HepG2 (cell line): ENCODE results near the gene TDG. TPM values are rescaled to one million over a fixed set of nuclear protein-coding genes. Genes with fewer than 3 reads are reported as not detected.

Source experiments
- CREM ChIP-seq, 2 experiments: sonication (generic) in 1 of 2; formaldehyde crosslinking in 1 of 2; IDR thresholded peaks; 2 replicates each; pipeline versions ENCODE4 v1.4.0 to v1.6.1; 2016 to 2020; ENCODE audit warnings: antibody characterized with exemption in 1 of 2, mild to moderate bottlenecking in 1 of 2, missing genetic modification reagents in 1 of 2
- HDAC6 ChIP-seq: fragments of 200-600 bp; sonication (generic); IDR thresholded peaks from 2 replicates; pipeline ENCODE4 v1.7.0; 2017; ENCODE audit warnings: mild to moderate bottlenecking, antibody characterized with exemption, low read length, low read depth
- KDM2A ChIP-seq: sonication (generic); formaldehyde crosslinking; IDR thresholded peaks from 2 replicates; pipeline ENCODE4 v1.4.0; 2020; ENCODE audit warnings: low read depth, missing genetic modification reagents, borderline replicate concordance
- RFX1 ChIP-seq: fragments of 450-650 bp; IDR thresholded peaks from 2 replicates; pipeline ENCODE4 v1.6.1; 2017
- TAF15 ChIP-seq: fragments of 200-400 bp; formaldehyde crosslinking; IDR thresholded peaks from one replicate; pipeline ENCODE4 v1.6.1; 2018; ENCODE audit warnings: mild to moderate bottlenecking, low read depth, low read length; ENCODE audit not compliant: poor library complexity, severe bottlenecking
- ZMAT3 ChIP-seq: sonication (generic); formaldehyde crosslinking; conservative IDR thresholded peaks from 2 replicates; pipeline ENCODE4 v1.7.0; 2021; ENCODE audit warnings: missing genetic modification reagents
- ZNF138 ChIP-seq: sonication (generic); formaldehyde crosslinking; IDR thresholded peaks from 2 replicates; pipeline ENCODE4 v1.5.0; 2020; ENCODE audit warnings: mild to moderate bottlenecking, low read depth, missing genetic modification reagents
- ZNF329 ChIP-seq: sonication (generic); formaldehyde crosslinking; IDR thresholded peaks from 2 replicates; pipeline ENCODE4 v1.9.0; 2021; ENCODE audit warnings: low read depth, mild to moderate bottlenecking, missing genetic modification reagents
- ZNF354B ChIP-seq: sonication (generic); formaldehyde crosslinking; IDR thresholded peaks from 2 replicates; pipeline ENCODE4 v1.8.0; 2022; ENCODE audit warnings: mild to moderate bottlenecking, missing genetic modification reagents
- ZNF549 ChIP-seq: sonication (generic); formaldehyde crosslinking; IDR thresholded peaks from 2 replicates; pipeline ENCODE4 v1.5.0; 2020; ENCODE audit warnings: missing genetic modification reagents
- ZNF746 ChIP-seq: sonication (generic); formaldehyde crosslinking; IDR thresholded peaks from 2 replicates; pipeline ENCODE4 v1.8.0; 2022; ENCODE audit warnings: mild to moderate bottlenecking, missing genetic modification reagents
- ZNF766 ChIP-seq: sonication (generic); formaldehyde crosslinking; IDR thresholded peaks from 2 replicates; pipeline ENCODE4 v1.5.0; 2020; ENCODE audit warnings: missing genetic modification reagents, borderline replicate concordance
- polyA plus RNA-seq, 8 experiments: library from polyadenylated mRNA; depleted of rRNA in 3 of 8; stranded (reverse) in 7 of 8; unstranded in 1 of 8; fragments of >200 nt; fragmentation: Illumina TruSeq in 4 of 8; extraction: Trizol in 4 of 8; gene quantifications; 2 replicates each; pipeline versions ENCODE4 v1.2.1 to v1.2.3, GENCODE V29; 2011 to 2016; ENCODE audit warnings: low read depth in 4 of 8, missing spikeins in 1 of 8, mixed read lengths in 1 of 8; ENCODE audit not compliant: insufficient read depth in 1 of 8
- total RNA-seq, 5 experiments: library from RNA; depleted of rRNA; stranded (reverse); fragments of >200 nt; fragmentation: Illumina TruSeq; extraction: Trizol; gene quantifications; 2 replicates each; pipeline ENCODE4 v1.2.3, GENCODE V29; 2016; ENCODE audit warnings: low read depth in 1 of 5
- TF ChIP-seq, protein P1 (sequence below): sonication (generic); formaldehyde crosslinking; IDR thresholded peaks from 2 replicates; pipeline ENCODE4 v1.4.0; 2020; ENCODE audit warnings: missing genetic modification reagents; ENCODE audit errors: not compliant biosample characterization
- TF ChIP-seq, protein P2 (sequence below): IDR thresholded peaks from 2 replicates; pipeline ENCODE4 v1.6.1; 2016; ENCODE audit warnings: mild to moderate bottlenecking
- TF ChIP-seq, protein P3 (sequence below): sonication (generic); formaldehyde crosslinking; IDR thresholded peaks from 2 replicates; pipeline ENCODE4 v1.9.0; 2021; ENCODE audit warnings: missing genetic modification reagents, borderline replicate concordance
- TF ChIP-seq, protein P4 (sequence below), 2 experiments: sonication (generic) in 1 of 2; formaldehyde crosslinking in 1 of 2; IDR thresholded peaks; 2 replicates each; pipeline versions ENCODE4 v1.4.0 to v1.6.1; 2018 to 2020; ENCODE audit warnings: missing genetic modification reagents in 2 of 2, borderline replicate concordance in 1 of 2, low read depth in 1 of 2, mild to moderate bottlenecking in 1 of 2, missing biosample characterization in 1 of 2
- TF ChIP-seq, protein P5 (sequence below): sonication (generic); formaldehyde crosslinking; IDR thresholded peaks from 2 replicates; pipeline ENCODE4 v1.5.0; 2020; ENCODE audit warnings: mild to moderate bottlenecking, missing genetic modification reagents, borderline replicate concordance

The TDG gene
- total and polyA plus RNA-seq, 2 of the 13 experiments (the other 11 are each of a cell fraction or from before 2014, with no cell fraction given): 14.2 to 19.5 TPM

DNA sequence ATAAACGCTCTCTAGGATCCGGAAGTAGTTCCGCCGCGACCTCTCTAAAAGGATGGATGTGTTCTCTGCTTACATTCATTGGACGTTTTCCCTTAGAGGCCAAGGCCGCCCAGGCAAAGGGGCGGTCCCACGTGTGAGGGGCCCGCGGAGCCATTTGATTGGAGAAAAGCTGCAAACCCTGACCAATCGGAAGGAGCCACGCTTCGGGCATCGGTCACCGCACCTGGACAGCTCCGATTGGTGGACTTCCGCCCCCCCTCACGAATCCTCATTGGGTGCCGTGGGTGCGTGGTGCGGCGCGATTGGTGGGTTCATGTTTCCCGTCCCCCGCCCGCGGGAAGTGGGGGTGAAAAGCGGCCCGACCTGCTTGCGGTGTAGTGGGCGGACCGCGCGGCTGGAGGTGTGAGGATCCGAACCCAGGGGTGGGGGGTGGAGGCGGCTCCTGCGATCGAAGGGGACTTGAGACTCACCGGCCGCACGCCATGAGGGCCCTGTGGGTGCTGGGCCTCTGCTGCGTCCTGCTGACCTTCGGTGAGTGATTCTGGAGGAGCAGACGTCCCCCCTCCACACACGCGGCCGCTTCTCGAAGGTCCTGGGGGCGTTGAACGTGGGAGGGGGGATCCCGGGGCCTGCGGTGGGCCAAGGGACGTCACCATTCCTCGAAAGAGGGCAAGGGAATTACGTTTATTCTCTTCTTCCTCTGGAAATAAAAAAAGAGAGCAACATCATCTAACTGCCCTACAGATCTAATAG, 35.5 kb upstream of the TDG start, which contains the start of gene HSP90B1 (continued):
- TF ChIP-seq TAF15: no peak
- TF ChIP-seq, protein P1, sequence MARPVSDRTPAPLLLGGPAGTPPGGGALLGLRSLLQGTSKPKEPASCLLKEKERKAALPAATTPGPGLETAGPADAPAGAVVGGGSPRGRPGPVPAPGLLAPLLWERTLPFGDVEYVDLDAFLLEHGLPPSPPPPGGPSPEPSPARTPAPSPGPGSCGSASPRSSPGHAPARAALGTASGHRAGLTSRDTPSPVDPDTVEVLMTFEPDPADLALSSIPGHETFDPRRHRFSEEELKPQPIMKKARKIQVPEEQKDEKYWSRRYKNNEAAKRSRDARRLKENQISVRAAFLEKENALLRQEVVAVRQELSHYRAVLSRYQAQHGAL (CRISPR knock-in tag): no peak
- no peak; the same call in 1 of the 2 replicates for TF ChIP-seq ZMAT3 (CRISPR knock-in tag)
- 0 out of 2 replicates have a peak, but pooled peaks have one; percentile 55 for TF ChIP-seq ZNF354B (CRISPR knock-in tag)
- TF ChIP-seq RFX1: no peak
- no peak for TF ChIP-seq ZNF549 (CRISPR knock-in tag)
- TF ChIP-seq HDAC6: no peak
- no peak for TF ChIP-seq ZNF766 (CRISPR knock-in tag)
- TF ChIP-seq, protein P2, sequence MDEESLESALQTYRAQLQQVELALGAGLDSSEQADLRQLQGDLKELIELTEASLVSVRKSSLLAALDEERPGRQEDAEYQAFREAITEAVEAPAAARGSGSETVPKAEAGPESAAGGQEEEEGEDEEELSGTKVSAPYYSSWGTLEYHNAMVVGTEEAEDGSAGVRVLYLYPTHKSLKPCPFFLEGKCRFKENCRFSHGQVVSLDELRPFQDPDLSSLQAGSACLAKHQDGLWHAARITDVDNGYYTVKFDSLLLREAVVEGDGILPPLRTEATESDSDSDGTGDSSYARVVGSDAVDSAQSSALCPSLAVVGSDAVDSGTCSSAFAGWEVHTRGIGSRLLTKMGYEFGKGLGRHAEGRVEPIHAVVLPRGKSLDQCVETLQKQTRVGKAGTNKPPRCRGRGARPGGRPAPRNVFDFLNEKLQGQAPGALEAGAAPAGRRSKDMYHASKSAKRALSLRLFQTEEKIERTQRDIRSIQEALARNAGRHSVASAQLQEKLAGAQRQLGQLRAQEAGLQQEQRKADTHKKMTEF (CRISPR knock-in tag): peak; percentile 79; the same call in 1 of the 2 replicates
- TF ChIP-seq ZNF138 (CRISPR knock-in tag): 0 out of 2 replicates have a peak, but pooled peaks have one; percentile 31
- TF ChIP-seq CREM (IDR thresholded peaks at IDR 0.05): peak; percentile 52; the same call in 1 of the 2 replicates
- no peak for TF ChIP-seq CREM (CRISPR knock-in tag; IDR thresholded peaks at IDR 0.05)
- TF ChIP-seq, protein P3, sequence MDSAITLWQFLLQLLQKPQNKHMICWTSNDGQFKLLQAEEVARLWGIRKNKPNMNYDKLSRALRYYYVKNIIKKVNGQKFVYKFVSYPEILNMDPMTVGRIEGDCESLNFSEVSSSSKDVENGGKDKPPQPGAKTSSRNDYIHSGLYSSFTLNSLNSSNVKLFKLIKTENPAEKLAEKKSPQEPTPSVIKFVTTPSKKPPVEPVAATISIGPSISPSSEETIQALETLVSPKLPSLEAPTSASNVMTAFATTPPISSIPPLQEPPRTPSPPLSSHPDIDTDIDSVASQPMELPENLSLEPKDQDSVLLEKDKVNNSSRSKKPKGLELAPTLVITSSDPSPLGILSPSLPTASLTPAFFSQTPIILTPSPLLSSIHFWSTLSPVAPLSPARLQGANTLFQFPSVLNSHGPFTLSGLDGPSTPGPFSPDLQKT (CRISPR knock-in tag): no peak
- no peak; the same call in 1 of the 2 replicates for TF ChIP-seq KDM2A (CRISPR knock-in tag)
- TF ChIP-seq, protein P4, sequence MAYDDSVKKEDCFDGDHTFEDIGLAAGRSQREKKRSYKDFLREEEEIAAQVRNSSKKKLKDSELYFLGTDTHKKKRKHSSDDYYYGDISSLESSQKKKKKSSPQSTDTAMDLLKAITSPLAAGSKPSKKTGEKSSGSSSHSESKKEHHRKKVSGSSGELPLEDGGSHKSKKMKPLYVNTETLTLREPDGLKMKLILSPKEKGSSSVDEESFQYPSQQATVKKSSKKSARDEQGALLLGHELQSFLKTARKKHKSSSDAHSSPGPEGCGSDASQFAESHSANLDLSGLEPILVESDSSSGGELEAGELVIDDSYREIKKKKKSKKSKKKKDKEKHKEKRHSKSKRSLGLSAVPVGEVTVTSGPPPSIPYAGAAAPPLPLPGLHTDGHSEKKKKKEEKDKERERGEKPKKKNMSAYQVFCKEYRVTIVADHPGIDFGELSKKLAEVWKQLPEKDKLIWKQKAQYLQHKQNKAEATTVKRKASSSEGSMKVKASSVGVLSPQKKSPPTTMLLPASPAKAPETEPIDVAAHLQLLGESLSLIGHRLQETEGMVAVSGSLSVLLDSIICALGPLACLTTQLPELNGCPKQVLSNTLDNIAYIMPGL (CRISPR knock-in tag; IDR thresholded peaks at IDR 0.05; ENCODE audit: borderline replicate concordance in 1 of 2, low read depth in 1 of 2): peak; percentile 56 to 64; a peak in 2 of 4 replicates
- peak; percentile 79 for TF ChIP-seq ZNF329 (CRISPR knock-in tag)
- peak; percentile 69; the same call in 1 of the 2 replicates for TF ChIP-seq ZNF746 (CRISPR knock-in tag)
- TF ChIP-seq, protein P5, sequence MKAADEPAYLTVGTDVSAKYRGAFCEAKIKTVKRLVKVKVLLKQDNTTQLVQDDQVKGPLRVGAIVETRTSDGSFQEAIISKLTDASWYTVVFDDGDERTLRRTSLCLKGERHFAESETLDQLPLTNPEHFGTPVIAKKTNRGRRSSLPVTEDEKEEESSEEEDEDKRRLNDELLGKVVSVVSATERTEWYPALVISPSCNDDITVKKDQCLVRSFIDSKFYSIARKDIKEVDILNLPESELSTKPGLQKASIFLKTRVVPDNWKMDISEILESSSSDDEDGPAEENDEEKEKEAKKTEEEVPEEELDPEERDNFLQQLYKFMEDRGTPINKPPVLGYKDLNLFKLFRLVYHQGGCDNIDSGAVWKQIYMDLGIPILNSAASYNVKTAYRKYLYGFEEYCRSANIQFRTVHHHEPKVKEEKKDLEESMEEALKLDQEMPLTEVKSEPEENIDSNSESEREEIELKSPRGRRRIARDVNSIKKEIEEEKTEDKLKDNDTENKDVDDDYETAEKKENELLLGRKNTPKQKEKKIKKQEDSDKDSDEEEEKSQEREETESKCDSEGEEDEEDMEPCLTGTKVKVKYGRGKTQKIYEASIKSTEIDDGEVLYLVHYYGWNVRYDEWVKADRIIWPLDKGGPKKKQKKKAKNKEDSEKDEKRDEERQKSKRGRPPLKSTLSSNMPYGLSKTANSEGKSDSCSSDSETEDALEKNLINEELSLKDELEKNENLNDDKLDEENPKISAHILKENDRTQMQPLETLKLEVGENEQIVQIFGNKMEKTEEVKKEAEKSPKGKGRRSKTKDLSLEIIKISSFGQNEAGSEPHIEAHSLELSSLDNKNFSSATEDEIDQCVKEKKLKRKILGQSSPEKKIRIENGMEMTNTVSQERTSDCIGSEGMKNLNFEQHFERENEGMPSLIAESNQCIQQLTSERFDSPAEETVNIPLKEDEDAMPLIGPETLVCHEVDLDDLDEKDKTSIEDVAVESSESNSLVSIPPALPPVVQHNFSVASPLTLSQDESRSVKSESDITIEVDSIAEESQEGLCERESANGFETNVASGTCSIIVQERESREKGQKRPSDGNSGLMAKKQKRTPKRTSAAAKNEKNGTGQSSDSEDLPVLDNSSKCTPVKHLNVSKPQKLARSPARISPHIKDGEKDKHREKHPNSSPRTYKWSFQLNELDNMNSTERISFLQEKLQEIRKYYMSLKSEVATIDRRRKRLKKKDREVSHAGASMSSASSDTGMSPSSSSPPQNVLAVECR (CRISPR knock-in tag): peak; percentile 91
